HEK293 (cell line): ENCODE measurements around the gene MXRA8.
A peak's percentile ranks its signal among the peaks of the same experiment; 100 is the strongest.

Experiments
- EGR2 ChIP-seq: fragments of 450-650 bp; formaldehyde crosslinking; IDR thresholded peaks from 2 replicates; pipeline ENCODE4 v1.5.1; 2016; ENCODE audit warnings: low read depth, missing biosample characterization, missing genetic modification characterization
- HOXC10 ChIP-seq: sonication (generic); formaldehyde crosslinking; IDR thresholded peaks from 2 replicates; pipeline ENCODE4 v1.8.1; 2023; ENCODE audit warnings: mild to moderate bottlenecking, missing genetic modification reagents
- MEIS1 ChIP-seq: sonication (generic); formaldehyde crosslinking; IDR thresholded peaks from 2 replicates; pipeline ENCODE4 v1.8.1; 2022; ENCODE audit warnings: missing genetic modification reagents, mild to moderate bottlenecking, borderline replicate concordance
- PRDM2 ChIP-seq: fragments of 450-650 bp; formaldehyde crosslinking; IDR thresholded peaks from 2 replicates; pipeline ENCODE4 v1.5.1; 2016; ENCODE audit warnings: missing biosample characterization, missing genetic modification characterization, borderline replicate concordance
- PRDM4 ChIP-seq: fragments of 450-650 bp; formaldehyde crosslinking; IDR thresholded peaks from 2 replicates; pipeline ENCODE4 v1.5.1; 2017; ENCODE audit warnings: missing biosample characterization, missing genetic modification characterization
- RBAK ChIP-seq: fragments of 450-650 bp; formaldehyde crosslinking; IDR thresholded peaks from 2 replicates; pipeline ENCODE4 v1.5.1; 2016; ENCODE audit warnings: missing biosample characterization, missing genetic modification characterization
- WT1 ChIP-seq: fragments of 450-650 bp; formaldehyde crosslinking; IDR thresholded peaks from 2 replicates; pipeline ENCODE4 v1.5.1; 2016; ENCODE audit warnings: missing biosample characterization, missing genetic modification characterization
- ZBTB48 ChIP-seq: fragments of 450-650 bp; formaldehyde crosslinking; IDR thresholded peaks from 2 replicates; pipeline ENCODE4 v1.5.1; 2016; ENCODE audit warnings: missing biosample characterization, missing genetic modification characterization
- ZBTB6 ChIP-seq: fragments of 450-650 bp; formaldehyde crosslinking; IDR thresholded peaks from 2 replicates; pipeline ENCODE4 v1.5.1; 2017; ENCODE audit warnings: missing biosample characterization, missing genetic modification characterization
- ZIC2 ChIP-seq: fragments of 450-650 bp; formaldehyde crosslinking; IDR thresholded peaks from 2 replicates; pipeline ENCODE4 v1.5.1; 2016; ENCODE audit warnings: missing biosample characterization, missing genetic modification characterization
- ZNF138 ChIP-seq: fragments of 450-650 bp; formaldehyde crosslinking; IDR thresholded peaks from 2 replicates; pipeline ENCODE4 v1.5.1; 2016; ENCODE audit warnings: missing biosample characterization, missing genetic modification characterization, borderline replicate concordance
- ZNF2 ChIP-seq: fragments of 450-650 bp; formaldehyde crosslinking; IDR thresholded peaks from 2 replicates; pipeline ENCODE4 v1.5.1; 2016; ENCODE audit warnings: missing biosample characterization, missing genetic modification characterization
- ZNF211 ChIP-seq: fragments of 450-650 bp; formaldehyde crosslinking; IDR thresholded peaks from 2 replicates; pipeline ENCODE4 v1.5.1; 2016; ENCODE audit warnings: low read depth, missing biosample characterization, missing genetic modification characterization
- ZNF335 ChIP-seq: fragments of 450-650 bp; formaldehyde crosslinking; conservative IDR thresholded peaks from 2 replicates; pipeline ENCODE4 v1.5.1; 2016; ENCODE audit warnings: missing biosample characterization, missing genetic modification characterization
- ZNF341 ChIP-seq: fragments of 450-650 bp; formaldehyde crosslinking; IDR thresholded peaks from 2 replicates; pipeline ENCODE4; 2016; ENCODE audit warnings: low read depth, missing biosample characterization, missing genetic modification characterization
- ZNF513 ChIP-seq: fragments of 450-650 bp; IDR thresholded peaks from 2 replicates; pipeline ENCODE4 v1.5.1; 2018; ENCODE audit warnings: missing biosample characterization, missing genetic modification characterization
- ZNF561 ChIP-seq: fragments of 450-650 bp; IDR thresholded peaks from 2 replicates; pipeline ENCODE4 v1.5.1; 2018; ENCODE audit warnings: missing biosample characterization, missing genetic modification characterization, borderline replicate concordance
- ZNF596 ChIP-seq: fragments of 450-650 bp; IDR thresholded peaks from 2 replicates; pipeline ENCODE4 v1.5.0; 2018; ENCODE audit warnings: missing biosample characterization, mild to moderate bottlenecking, missing genetic modification characterization, moderate library complexity
- ZNF677 ChIP-seq: fragments of 450-650 bp; IDR thresholded peaks from 2 replicates; pipeline ENCODE4 v1.5.0; 2018; ENCODE audit warnings: missing biosample characterization, mild to moderate bottlenecking, missing genetic modification characterization, moderate library complexity
- ZNF830 ChIP-seq: fragments of 450-650 bp; IDR thresholded peaks from 2 replicates; pipeline ENCODE4 v1.5.0; 2018; ENCODE audit warnings: missing biosample characterization, missing genetic modification characterization, low read depth, mild to moderate bottlenecking, moderate library complexity
- ZSCAN30 ChIP-seq: fragments of 450-650 bp; IDR thresholded peaks from 2 replicates; pipeline ENCODE4 v1.5.1; 2018; ENCODE audit warnings: missing biosample characterization, mild to moderate bottlenecking, missing genetic modification characterization, moderate library complexity
- TF ChIP-seq, protein P1 (sequence below): fragments of 450-650 bp; formaldehyde crosslinking; IDR thresholded peaks from 2 replicates; pipeline ENCODE4 v1.5.1; 2016; ENCODE audit warnings: missing biosample characterization, missing genetic modification characterization
- TF ChIP-seq, protein P2 (sequence below): fragments of 450-650 bp; formaldehyde crosslinking; IDR thresholded peaks from 2 replicates; pipeline ENCODE4 v1.5.1; 2016; ENCODE audit warnings: missing biosample characterization, missing genetic modification characterization
- TF ChIP-seq, protein P3 (sequence below): fragments of 450-650 bp; formaldehyde crosslinking; IDR thresholded peaks from 2 replicates; pipeline ENCODE4 v1.5.1; 2016; ENCODE audit warnings: missing biosample characterization, missing genetic modification characterization

MXRA8 gene

GRCh38 chr1:1347663-1348419 lies 10.5 kb downstream of the MXRA8 start (continued):
- TF ChIP-seq PRDM4 (tag by site-specific recombination): no peak; the same call in 1 of the 2 replicates
- TF ChIP-seq RBAK: no peak
- TF ChIP-seq, protein P1, sequence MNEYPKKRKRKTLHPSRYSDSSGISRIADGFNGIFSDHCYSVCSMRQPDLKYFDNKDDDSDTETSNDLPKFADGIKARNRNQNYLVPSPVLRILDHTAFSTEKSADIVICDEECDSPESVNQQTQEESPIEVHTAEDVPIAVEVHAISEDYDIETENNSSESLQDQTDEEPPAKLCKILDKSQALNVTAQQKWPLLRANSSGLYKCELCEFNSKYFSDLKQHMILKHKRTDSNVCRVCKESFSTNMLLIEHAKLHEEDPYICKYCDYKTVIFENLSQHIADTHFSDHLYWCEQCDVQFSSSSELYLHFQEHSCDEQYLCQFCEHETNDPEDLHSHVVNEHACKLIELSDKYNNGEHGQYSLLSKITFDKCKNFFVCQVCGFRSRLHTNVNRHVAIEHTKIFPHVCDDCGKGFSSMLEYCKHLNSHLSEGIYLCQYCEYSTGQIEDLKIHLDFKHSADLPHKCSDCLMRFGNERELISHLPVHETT (tag by site-specific recombination): peak; percentile 40; the same call in 1 of the 2 replicates
- no peak for TF ChIP-seq ZNF2 (tag by site-specific recombination)
- TF ChIP-seq ZBTB48 (tag by site-specific recombination): no peak
- no peak for TF ChIP-seq ZNF341
- TF ChIP-seq HOXC10 (CRISPR knock-in tag): no peak
- TF ChIP-seq ZNF138: no peak
- no peak for TF ChIP-seq EGR2 (tag by site-specific recombination)
- TF ChIP-seq MEIS1: no peak
- TF ChIP-seq ZNF596 (tag by site-specific recombination): no peak
- TF ChIP-seq, protein P2, sequence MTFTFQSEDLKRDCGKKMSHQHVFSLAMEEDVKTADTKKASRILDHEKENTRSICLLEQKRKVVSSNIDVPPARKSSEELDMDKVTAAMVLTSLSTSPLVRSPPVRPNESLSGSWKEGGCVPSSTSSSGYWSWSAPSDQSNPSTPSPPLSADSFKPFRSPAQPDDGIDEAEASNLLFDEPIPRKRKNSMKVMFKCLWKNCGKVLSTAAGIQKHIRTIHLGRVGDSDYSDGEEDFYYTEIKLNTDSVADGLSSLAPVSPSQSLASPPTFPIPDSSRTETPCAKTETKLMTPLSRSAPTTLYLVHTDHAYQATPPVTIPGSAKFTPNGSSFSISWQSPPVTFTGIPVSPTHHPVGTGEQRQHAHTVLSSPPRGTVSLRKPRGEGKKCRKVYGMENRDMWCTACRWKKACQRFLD (tag by site-specific recombination): no peak
- TF ChIP-seq, protein P3, sequence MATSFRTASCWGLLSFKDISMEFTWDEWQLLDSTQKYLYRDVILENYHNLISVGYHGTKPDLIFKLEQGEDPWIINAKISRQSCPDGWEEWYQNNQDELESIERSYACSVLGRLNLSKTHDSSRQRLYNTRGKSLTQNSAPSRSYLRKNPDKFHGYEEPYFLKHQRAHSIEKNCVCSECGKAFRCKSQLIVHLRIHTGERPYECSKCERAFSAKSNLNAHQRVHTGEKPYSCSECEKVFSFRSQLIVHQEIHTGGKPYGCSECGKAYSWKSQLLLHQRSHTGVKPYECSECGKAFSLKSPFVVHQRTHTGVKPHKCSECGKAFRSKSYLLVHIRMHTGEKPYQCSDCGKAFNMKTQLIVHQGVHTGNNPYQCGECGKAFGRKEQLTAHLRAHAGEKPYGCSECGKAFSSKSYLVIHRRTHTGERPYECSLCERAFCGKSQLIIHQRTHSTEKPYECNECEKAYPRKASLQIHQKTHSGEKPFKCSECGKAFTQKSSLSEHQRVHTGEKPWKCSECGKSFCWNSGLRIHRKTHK: no peak
- peak; percentile 98 for TF ChIP-seq ZIC2 (tag by site-specific recombination)
- no peak for TF ChIP-seq ZBTB6
- TF ChIP-seq ZNF830: no peak
- TF ChIP-seq ZNF513: no peak
- TF ChIP-seq PRDM2 (tag by site-specific recombination): no peak
- no peak; the same call in 1 of the 2 replicates for TF ChIP-seq ZNF561
- TF ChIP-seq ZNF335 (tag by site-specific recombination): no peak; the same call in 1 of the 2 replicates
- TF ChIP-seq ZNF677 (tag by site-specific recombination): no peak
- TF ChIP-seq ZSCAN30 (tag by site-specific recombination): no peak
- peak; percentile 46; the same call in 1 of the 2 replicates for TF ChIP-seq WT1 (tag by site-specific recombination)
- TF ChIP-seq ZNF211 (tag by site-specific recombination): no peak
